SK-N-MC (cell line): ENCODE measurements around the gene CDC27.

ENCODE experiments used
- EZH2 ChIP-seq: fragments of 200-600 bp; sonication (generic); IDR thresholded peaks from one replicate; pipeline ENCODE4 v1.6.1; 2017; ENCODE audit warnings: antibody characterized with exemption
- FOXP2 ChIP-seq: optimal IDR thresholded peaks from 2 replicates; pipeline ENCODE3; 2011; ENCODE audit warnings: mild to moderate bottlenecking, moderate library complexity; ENCODE audit not compliant: insufficient read depth; ENCODE audit errors: extremely low read length, control extremely low read depth
- POLR2AphosphoS5 ChIP-seq: IDR thresholded peaks from 2 replicates; pipeline ENCODE4 v1.6.1; 2012; ENCODE audit warnings: mild to moderate bottlenecking, low read depth, low read length, borderline replicate concordance

DNA sequence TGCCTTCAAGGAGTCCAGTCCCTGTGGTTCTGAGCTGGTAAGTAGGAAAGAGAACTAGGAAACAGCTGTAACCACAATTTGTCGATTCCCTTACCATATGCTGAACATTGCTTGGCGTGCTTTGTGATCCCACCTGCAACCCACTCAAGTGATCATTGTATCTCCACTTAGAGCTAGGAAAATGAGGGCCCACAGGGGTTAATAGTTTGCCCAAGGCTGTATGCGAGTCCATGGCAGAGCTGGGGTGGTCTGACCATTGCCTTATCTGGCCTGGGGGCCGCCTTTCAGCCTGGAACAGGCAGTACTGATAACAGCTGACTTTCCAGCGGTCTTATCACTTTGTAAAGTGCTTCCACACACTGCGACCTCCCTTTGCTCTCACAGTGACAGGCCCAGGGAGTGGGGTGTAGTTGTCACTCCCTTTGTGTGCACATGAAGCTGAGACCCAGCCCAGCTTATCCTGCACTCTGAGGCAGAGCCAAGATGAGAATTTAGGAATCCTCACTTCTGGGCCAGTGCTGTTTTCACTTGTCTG, 29.9 kb upstream of the CDC27 start:
- no peak for TF ChIP-seq EZH2
- TF ChIP-seq POLR2AphosphoS5, result no peak
- no peak for TF ChIP-seq FOXP2
